Activated naive CD4-positive, alpha-beta T cell treated with anti-CD3 and anti-CD28 coated beads for 36 hours (primary cell): ENCODE measurements around the gene FGD6. TPM values are rescaled to one million over a fixed set of nuclear protein-coding genes. Genes with fewer than 3 reads are reported as not detected.

Experiments used
- CTCF ChIA-PET: fragments of 350-600 bp; sonication (Branson Sonifier 250); formaldehyde crosslinking; loops from one replicate; lab custom pipeline; 2021; ENCODE audit warnings: antibody characterized with exemption; lab: Charles Lee
- DNase-seq: peaks from one replicate; pipeline ENCODE4 v3.0.0-alpha.2; 2020
- H3K27ac Mint-ChIP-seq: one replicate; pipeline ENCODE4 v1.8.0; 2021; ENCODE audit warnings: mild to moderate bottlenecking, mixed read lengths
- H3K27me3 Mint-ChIP-seq: one replicate; pipeline ENCODE4 v1.8.0; 2021; ENCODE audit warnings: low read depth, mixed read lengths
- H3K36me3 Mint-ChIP-seq: one replicate; pipeline ENCODE4 v1.8.0; 2021; ENCODE audit warnings: low read depth, mixed read lengths
- H3K4me1 Mint-ChIP-seq: one replicate; pipeline ENCODE4 v1.8.0; 2021; ENCODE audit warnings: low read depth, mixed read lengths
- H3K4me3 Mint-ChIP-seq: one replicate; pipeline ENCODE4 v1.8.0; 2021; ENCODE audit warnings: mild to moderate bottlenecking, moderate library complexity, mixed read lengths
- H3K9me3 Mint-ChIP-seq: one replicate; pipeline ENCODE4 v1.8.0; 2021; ENCODE audit warnings: mixed read lengths
- intact Hi-C: fragments of 100-400 bp; cut with micrococcal nuclease; formaldehyde crosslinking; loops from one replicate; pipeline ENCODE4 v1.15.1; 2023
- total RNA-seq, 2 experiments: library from RNA; stranded (reverse); gene quantifications; one replicate each; pipeline ENCODE4 v1.2.3, GENCODE V29; 2021

The FGD6 gene
- total RNA-seq, 2 experiments from 2014 or later, result 2.0 TPM

GRCh38 chr12:95229636-95230035 lies 12.4 kb upstream of the FGD6 start:
- CTCF ChIA-PET, result no interaction called here
- intact Hi-C loops, result no loop called here
- peaks cover 10% of the 10 kb centered on the region for H3K36me3 Mint-ChIP-seq
- no peak for DNase-seq
- no peak overlapping the region for H3K27ac Mint-ChIP-seq
- peaks cover 37% of the 10 kb centered on the region for H3K4me1 Mint-ChIP-seq
- no peaks in the 10 kb centered on the region for H3K9me3 Mint-ChIP-seq
- H3K27me3 Mint-ChIP-seq, result no peaks in the 10 kb centered on the region
- H3K4me3 Mint-ChIP-seq, result no peak overlapping the region

DNA sequence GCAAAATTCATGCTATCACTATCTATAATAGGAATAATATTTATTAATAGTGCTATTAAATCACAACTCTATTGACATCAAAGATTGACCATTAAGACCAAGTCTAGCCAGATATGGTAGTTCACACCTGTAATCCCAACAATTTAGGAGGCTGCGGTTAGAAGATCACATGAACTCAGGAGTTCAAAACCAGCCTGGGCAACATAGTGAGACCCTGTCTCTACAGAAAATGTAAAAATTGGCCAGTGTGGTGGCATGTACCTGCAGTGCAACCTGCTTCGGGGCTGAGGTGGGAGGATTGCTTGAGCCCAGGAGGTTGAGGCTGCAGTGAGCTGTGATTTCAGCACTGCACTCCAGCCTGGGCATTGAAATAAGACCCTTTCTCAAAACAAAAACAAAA lies 11.3 kb upstream of the FGD6 start:
- CTCF ChIA-PET, result interaction anchor here (0.6 kb wide), 1 partner anchor 105 kb away, joined by 4 read pairs; no protein-coding TSS in a partner anchor
- no peak overlapping the region for H3K27ac Mint-ChIP-seq
- no peak overlapping the region for H3K4me3 Mint-ChIP-seq
- H3K27me3 Mint-ChIP-seq, result no peaks in the 10 kb centered on the region
- peaks cover 9% of the 10 kb centered on the region for H3K36me3 Mint-ChIP-seq
- DNase-seq, result no peak
- intact Hi-C loops, result no loop called here
- H3K4me1 Mint-ChIP-seq, result peaks cover 46% of the 10 kb centered on the region
- no peaks in the 10 kb centered on the region for H3K9me3 Mint-ChIP-seq

DNA sequence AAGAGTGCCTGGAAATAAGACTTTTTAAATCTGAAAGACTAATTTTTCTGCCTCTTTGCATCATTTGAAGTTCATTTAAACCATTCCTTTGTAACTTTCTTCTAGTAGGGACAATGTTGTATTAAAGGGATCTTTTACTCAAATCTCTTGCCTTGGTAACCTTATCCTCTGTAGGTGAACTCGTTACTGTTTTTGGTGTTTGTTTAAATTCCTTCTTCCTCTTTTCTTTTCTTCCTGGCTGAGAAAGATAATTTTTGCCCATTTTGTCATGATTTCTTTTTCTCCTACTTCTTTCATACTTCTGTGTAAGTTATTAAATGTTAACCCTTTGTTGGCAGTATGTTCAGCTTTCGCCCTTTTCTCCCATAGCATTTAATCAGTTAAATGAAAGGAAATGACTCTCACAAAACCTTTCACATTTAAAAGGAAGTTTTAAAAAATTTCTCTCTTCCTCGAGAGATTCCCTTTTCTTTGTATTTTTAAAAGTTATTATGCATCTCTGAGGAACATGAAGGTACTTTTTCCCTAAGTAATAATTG lies 10.6 kb upstream of the FGD6 start:
- no peaks in the 10 kb centered on the region for H3K27me3 Mint-ChIP-seq
- H3K36me3 Mint-ChIP-seq, result peaks cover 7% of the 10 kb centered on the region
- CTCF ChIA-PET, result interaction anchor here (0.7 kb wide), 1 partner anchor 26 kb away, joined by 3 read pairs; no protein-coding TSS in a partner anchor
- intact Hi-C loops, result no loop called here
- no peak overlapping the region for H3K27ac Mint-ChIP-seq
- no peak overlapping the region for H3K4me3 Mint-ChIP-seq
- DNase-seq, result no peak
- peaks cover 46% of the 10 kb centered on the region for H3K4me1 Mint-ChIP-seq
- H3K9me3 Mint-ChIP-seq, result no peaks in the 10 kb centered on the region

DNA sequence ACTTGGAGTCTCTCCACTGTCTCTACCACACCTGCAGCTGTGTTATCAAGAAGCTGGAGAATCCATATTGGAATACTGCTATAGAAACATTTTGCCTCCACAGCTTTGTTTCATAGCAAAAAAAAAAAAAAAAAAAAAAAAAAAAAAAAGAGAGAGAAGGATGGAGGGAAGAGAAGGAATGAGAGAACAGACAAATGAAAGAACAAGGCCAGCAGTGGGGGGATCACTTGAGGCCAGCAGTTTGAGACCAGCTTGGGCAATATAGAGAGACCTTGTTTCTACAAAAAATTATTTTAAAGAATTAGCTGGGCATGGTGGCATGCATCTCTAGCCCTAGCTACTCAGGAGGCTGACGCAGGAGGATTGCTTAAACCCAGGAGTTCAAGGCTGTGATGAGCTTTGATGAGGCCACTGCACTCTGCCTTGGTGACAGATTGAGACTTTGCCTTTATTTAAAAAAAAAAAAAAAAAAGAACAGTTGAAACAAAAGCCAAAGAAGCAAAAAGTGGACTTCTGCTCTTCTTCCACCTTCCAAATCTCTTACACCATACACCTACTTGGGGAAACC lies 8.5 kb upstream of the FGD6 start:
- no peaks in the 10 kb centered on the region for H3K27me3 Mint-ChIP-seq
- no peak overlapping the region for H3K27ac Mint-ChIP-seq
- CTCF ChIA-PET, result interaction anchor here (0.6 kb wide), 1 partner anchor 8 kb away, joined by 6 read pairs; the partner anchor contains the start of gene VEZT
- H3K9me3 Mint-ChIP-seq, result no peaks in the 10 kb centered on the region
- intact Hi-C loops, result no loop called here
- no peak overlapping the region for H3K4me3 Mint-ChIP-seq
- peaks cover 7% of the 10 kb centered on the region for H3K36me3 Mint-ChIP-seq
- peaks cover 50% of the 10 kb centered on the region for H3K4me1 Mint-ChIP-seq
- DNase-seq, result no peak

DNA sequence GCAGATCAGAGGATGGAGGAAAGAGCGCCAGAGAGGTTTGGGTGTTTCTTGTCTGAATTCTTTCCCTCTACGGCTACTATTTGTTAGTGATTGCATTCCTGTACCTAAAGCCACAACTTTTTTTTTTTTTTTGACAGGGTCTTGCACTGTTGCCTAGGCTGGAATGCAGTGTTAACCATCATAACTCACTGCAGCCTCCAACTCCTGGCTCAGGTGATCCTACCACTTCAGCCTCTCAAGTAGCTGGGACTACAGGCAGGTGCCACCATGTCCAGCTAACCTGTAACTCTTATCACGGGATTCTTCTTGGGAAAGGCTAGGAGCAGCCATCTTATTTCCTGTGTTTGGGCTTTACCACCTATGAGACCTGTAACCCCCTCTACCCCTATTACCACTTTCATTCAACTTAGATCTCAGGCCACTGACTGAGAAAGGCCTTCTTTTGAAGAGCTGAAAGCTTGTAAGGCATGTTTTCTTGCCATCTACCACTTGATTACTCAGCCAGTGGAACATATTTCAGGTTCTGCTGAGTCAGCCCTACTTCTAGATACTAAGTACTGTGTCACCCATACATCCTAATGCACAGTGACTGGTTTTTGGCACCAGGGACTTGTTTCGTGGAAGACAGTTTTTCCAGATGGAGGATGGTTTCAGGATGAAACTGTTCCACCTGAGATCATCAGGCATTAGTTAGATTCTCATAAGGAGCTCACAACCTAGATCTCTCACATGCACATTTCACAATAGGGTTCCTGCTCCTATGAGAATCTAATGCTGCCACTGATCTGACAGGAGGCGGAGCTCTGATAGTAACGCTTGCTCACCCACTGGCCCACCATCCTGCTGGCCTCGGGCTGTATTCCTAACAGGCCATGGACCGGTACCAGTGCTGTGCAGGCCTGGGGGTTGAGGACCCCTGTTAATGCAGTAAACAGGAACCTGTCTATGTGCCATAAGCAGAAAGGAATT lies 7.2 kb upstream of the FGD6 start:
- Mint-ChIP-seq H3K4me1 (peaks cover 53% of the 10 kb centered on the region), H3K27ac (peak overlapping the region; percentile 72), H3K36me3 (peaks cover 7% of the 10 kb centered on the region), H3K27me3 (no peaks in the 10 kb centered on the region), H3K4me3 (no peak overlapping the region), H3K9me3 (no peaks in the 10 kb centered on the region)
- CTCF ChIA-PET, result interaction anchor here (0.6 kb wide), 1 partner anchor 45 kb away, joined by 4 read pairs; no protein-coding TSS in a partner anchor
- intact Hi-C loops, result no loop called here
- DNase-seq, result peak; percentile 26

- peaks cover 50% of the 10 kb centered on the region for H3K4me1 Mint-ChIP-seq
- DNase-seq, result no peak
- H3K36me3 Mint-ChIP-seq, result peaks cover 5% of the 10 kb centered on the region
- CTCF ChIA-PET, result interaction anchor here (0.9 kb wide), 1 partner anchor 312 kb away, joined by 3 read pairs; no protein-coding TSS in a partner anchor
- no peaks in the 10 kb centered on the region for H3K9me3 Mint-ChIP-seq
- no peaks in the 10 kb centered on the region for H3K27me3 Mint-ChIP-seq
- intact Hi-C loops, result no loop called here
- H3K4me3 Mint-ChIP-seq, result no peak overlapping the region
- H3K27ac Mint-ChIP-seq, result no peak overlapping the region
These were observed 3.5 kb upstream of the FGD6 start for GRCh38 chr12:95220726-95221125.

- H3K4me3 Mint-ChIP-seq, result peak overlapping the region; percentile 4
- intact Hi-C loops, result no loop called here
- H3K27ac Mint-ChIP-seq, result no peak overlapping the region
- H3K36me3 Mint-ChIP-seq, result peaks cover 5% of the 10 kb centered on the region
- H3K9me3 Mint-ChIP-seq, result no peaks in the 10 kb centered on the region
- peaks cover 47% of the 10 kb centered on the region for H3K4me1 Mint-ChIP-seq
- CTCF ChIA-PET, result interaction anchor here (0.6 to 0.9 kb wide), 2 partner anchors 226 to 313 kb away, joined by 3 read pairs; no protein-coding TSS in a partner anchor
- no peak for DNase-seq
- H3K27me3 Mint-ChIP-seq, result no peaks in the 10 kb centered on the region
These were observed 2.9 kb upstream of the FGD6 start for GRCh38 chr12:95220190-95220589.

DNA sequence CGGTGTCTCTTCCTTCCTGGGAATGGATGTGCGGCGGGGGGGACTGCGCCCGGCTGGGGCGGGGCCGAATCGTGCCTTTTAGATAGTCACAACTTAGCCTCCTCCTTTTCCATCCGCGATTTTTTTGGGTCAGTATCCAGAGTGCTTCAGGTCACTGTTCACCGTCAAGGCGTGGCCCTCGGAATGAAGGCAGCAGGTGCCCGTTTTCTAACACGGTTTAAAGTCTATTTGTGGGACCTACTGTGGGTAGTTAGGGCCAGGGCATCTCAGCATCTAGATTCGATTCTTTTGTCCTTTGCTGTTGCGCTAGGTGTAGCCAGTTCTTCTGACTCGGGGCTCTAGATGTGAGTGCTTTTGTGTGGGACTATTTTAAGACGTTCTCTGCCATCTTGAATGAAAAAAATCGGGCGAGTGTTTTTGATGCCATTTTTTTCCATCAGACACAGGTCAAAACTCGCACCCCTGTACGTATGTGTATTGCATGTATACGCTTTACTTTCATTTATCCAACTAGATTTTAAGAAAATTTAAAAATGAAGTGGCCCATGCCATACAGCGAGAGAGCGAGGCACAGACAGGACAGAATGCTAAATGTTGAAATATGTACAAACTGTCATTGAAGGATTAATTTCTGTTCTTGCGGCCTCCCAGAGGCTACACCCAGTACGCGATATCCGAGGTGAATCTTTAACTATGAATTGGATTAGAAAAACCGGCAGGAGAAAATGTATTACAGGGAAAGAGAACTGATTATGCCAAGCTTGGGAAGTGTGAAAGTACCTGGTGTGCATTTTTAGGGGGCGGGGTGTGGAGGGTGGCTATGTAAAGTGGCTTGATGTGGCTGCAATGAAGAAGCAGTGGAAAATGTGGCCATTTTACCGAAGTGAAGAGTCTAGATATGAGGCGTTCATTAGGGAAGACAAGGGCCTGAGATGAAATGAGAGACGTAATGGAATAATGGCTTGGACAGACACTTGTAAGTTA lies 1.2 kb upstream of the FGD6 start:
- H3K27ac Mint-ChIP-seq, result peak overlapping the region; percentile 97
- no peaks in the 10 kb centered on the region for H3K9me3 Mint-ChIP-seq
- H3K27me3 Mint-ChIP-seq, result no peaks in the 10 kb centered on the region
- H3K36me3 Mint-ChIP-seq, result no peaks in the 10 kb centered on the region
- peaks cover 33% of the 10 kb centered on the region for H3K4me1 Mint-ChIP-seq
- CTCF ChIA-PET, result interaction anchor here (0.7 to 0.9 kb wide), 2 partner anchors 96 to 311 kb away, joined by 3 read pairs; no protein-coding TSS in a partner anchor
- intact Hi-C loops, result loop anchor here (5.0 kb wide), 5 partner anchors 314 to 1541 kb away; partner anchors contain the start of genes AMDHD1, CCDC38, CRADD and PLXNC1
- H3K4me3 Mint-ChIP-seq, result peak overlapping the region; percentile 98
- DNase-seq, result peak; percentile 61

DNA sequence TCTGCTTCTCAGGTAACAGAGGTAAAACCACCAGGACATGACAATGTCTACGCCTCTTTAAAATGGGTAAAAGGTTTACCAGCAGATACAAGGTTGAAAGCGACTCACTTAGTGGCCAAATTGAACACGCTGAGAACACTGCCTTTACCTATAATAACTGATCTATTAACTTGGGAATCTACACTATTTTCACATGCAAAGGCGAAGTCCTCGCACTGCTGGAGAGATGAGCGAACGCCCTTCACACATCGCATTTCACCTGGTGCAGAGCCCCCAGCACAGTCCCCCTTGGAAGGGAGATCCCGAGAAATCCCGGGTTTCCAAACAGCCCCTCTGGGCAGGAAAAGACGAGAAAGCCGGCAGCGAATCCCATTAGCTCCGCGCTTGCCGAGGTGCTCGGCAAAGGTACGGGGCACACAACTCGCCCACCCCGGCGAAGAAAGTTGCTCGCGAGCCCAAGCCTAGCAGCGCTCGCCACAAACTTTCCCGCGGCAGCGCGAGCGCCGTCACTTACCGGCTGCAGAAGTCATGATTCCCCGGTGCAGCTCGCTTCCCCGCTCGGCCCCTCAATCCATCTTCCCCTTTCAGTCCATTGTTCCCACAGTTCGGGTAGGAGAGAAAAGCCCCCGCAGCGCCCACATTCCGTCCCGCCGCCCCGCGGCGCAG lies 423 bp downstream of the FGD6 start:
- H3K36me3 Mint-ChIP-seq, result no peaks in the 10 kb centered on the region
- H3K27me3 Mint-ChIP-seq, result no peaks in the 10 kb centered on the region
- H3K4me3 Mint-ChIP-seq, result peak overlapping the region; percentile 98
- intact Hi-C loops, result loop anchor here (1.0 to 5.0 kb wide), 16 partner anchors 100 to 1540 kb away; partner anchors contain the start of genes AMDHD1, CCDC38, CEP83 and CRADD
- CTCF ChIA-PET, result interaction anchor here (1.0 to 1.8 kb wide), 3 partner anchors 29 to 118 kb away, joined by 3 to 10 read pairs (median 6); no protein-coding TSS in a partner anchor
- peaks cover 27% of the 10 kb centered on the region for H3K4me1 Mint-ChIP-seq
- H3K9me3 Mint-ChIP-seq, result no peaks in the 10 kb centered on the region
- peak overlapping the region; percentile 69 for H3K27ac Mint-ChIP-seq
- no peak for DNase-seq

GRCh38 chr12:95215949-95216348 lies 1.3 kb downstream of the FGD6 start:
- CTCF ChIA-PET, result interaction anchor here (1.8 kb wide), 1 partner anchor 118 kb away, joined by 6 read pairs; no protein-coding TSS in a partner anchor

More at GRCh38 chr12:95215949-95216348, 1.3 kb downstream of the FGD6 start:
- DNase-seq, result no peak
- Mint-ChIP-seq H3K27ac (no peak overlapping the region), H3K9me3 (no peaks in the 10 kb centered on the region), H3K27me3 (no peaks in the 10 kb centered on the region), H3K36me3 (no peaks in the 10 kb centered on the region), H3K4me3 (peak overlapping the region; percentile 98), H3K4me1 (peaks cover 25% of the 10 kb centered on the region)
- intact Hi-C loops, result loop anchor here (5.0 kb wide), 5 partner anchors 316 to 1539 kb away; partner anchors contain the start of genes AMDHD1, CCDC38, CRADD and PLXNC1
